ENCODE data around the gene EZR.

EZR gene

DNA sequence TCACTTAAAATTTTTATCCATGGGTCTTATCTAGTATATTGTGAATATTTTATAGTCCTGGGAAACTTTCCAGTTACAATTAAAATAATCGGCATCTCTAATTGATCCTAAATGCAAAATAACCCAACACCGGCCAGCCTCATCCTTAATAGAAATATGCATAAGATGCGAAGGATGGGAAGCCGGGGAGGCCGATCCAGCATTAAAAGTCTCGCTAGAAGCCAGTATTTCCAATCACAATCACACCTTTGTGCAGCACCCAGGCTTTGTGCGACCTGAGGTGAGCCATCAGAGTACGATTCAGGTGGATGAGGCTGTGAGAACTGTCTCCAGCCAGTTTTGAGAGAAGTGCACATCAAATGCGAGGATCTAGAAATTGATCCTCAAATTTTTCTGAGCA lies 65.4 kb downstream of the EZR start:
- Histone ChIP-seq H3K4me3 (replicated peaks; ENCODE audit: insufficient read depth, low read length) (no peak overlapping the region), H3K27me3 (ENCODE audit: insufficient read depth, poor library complexity, severe bottlenecking) (no peaks in the 10 kb centered on the region), H3K27ac (replicated peaks) (no peak overlapping the region)
- TF ChIP-seq POLR2AphosphoS5 (IDR thresholded peaks at IDR 0.05; ENCODE audit: low read depth) = no peak
- TF ChIP-seq, protein P1, sequence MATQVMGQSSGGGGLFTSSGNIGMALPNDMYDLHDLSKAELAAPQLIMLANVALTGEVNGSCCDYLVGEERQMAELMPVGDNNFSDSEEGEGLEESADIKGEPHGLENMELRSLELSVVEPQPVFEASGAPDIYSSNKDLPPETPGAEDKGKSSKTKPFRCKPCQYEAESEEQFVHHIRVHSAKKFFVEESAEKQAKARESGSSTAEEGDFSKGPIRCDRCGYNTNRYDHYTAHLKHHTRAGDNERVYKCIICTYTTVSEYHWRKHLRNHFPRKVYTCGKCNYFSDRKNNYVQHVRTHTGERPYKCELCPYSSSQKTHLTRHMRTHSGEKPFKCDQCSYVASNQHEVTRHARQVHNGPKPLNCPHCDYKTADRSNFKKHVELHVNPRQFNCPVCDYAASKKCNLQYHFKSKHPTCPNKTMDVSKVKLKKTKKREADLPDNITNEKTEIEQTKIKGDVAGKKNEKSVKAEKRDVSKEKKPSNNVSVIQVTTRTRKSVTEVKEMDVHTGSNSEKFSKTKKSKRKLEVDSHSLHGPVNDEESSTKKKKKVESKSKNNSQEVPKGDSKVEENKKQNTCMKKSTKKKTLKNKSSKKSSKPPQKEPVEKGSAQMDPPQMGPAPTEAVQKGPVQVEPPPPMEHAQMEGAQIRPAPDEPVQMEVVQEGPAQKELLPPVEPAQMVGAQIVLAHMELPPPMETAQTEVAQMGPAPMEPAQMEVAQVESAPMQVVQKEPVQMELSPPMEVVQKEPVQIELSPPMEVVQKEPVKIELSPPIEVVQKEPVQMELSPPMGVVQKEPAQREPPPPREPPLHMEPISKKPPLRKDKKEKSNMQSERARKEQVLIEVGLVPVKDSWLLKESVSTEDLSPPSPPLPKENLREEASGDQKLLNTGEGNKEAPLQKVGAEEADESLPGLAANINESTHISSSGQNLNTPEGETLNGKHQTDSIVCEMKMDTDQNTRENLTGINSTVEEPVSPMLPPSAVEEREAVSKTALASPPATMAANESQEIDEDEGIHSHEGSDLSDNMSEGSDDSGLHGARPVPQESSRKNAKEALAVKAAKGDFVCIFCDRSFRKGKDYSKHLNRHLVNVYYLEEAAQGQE (IDR thresholded peaks at IDR 0.05; ENCODE audit: insufficient replicate concordance, low read depth) = no peak
- no peak for DNase-seq (ENCODE audit: low read depth in 1 of 2, low spot score in 1 of 2)

GRCh38 chr6:158752613-158753012 lies 66.6 kb downstream of the EZR start:
- TF ChIP-seq SPI1 (IDR thresholded peaks at IDR 0.05; ENCODE audit: borderline replicate concordance, low read depth) (no peak), POLR2AphosphoS5 (IDR thresholded peaks at IDR 0.05; ENCODE audit: low read depth) (no peak), GABPA (IDR thresholded peaks at IDR 0.05; ENCODE audit: low read depth) (no peak), CTCF (IDR thresholded peaks at IDR 0.05; ENCODE audit: insufficient read depth, low read length) (no peak)
- TF ChIP-seq, protein P1 (IDR thresholded peaks at IDR 0.05; ENCODE audit: insufficient replicate concordance, low read depth) = no peak
- Histone ChIP-seq H3K27ac (replicated peaks) (no peak overlapping the region), H3K27me3 (ENCODE audit: insufficient read depth, poor library complexity, severe bottlenecking) (no peaks in the 10 kb centered on the region), H3K4me3 (replicated peaks; ENCODE audit: insufficient read depth, low read length) (no peak overlapping the region)
- no peak for DNase-seq (ENCODE audit: low read depth in 1 of 2, low spot score in 1 of 2)

GRCh38 chr6:158751921-158752320 lies 67.2 kb downstream of the EZR start:
- no peak overlapping the region for H3K4me3 ChIP-seq (replicated peaks; ENCODE audit: insufficient read depth, low read length)

GRCh38 chr6:158751224-158751623 lies 67.9 kb downstream of the EZR start:
- no peaks in the 10 kb centered on the region for H3K27me3 ChIP-seq (ENCODE audit: insufficient read depth, poor library complexity, severe bottlenecking)
- no peak for DNase-seq (ENCODE audit: low read depth in 1 of 2, low spot score in 1 of 2)
- no peak overlapping the region for H3K27ac ChIP-seq (replicated peaks)
- TF ChIP-seq POLR2AphosphoS5 (IDR thresholded peaks at IDR 0.05; ENCODE audit: low read depth) (no peak), GABPA (IDR thresholded peaks at IDR 0.05; ENCODE audit: low read depth) (no peak)
- no peak overlapping the region for H3K4me3 ChIP-seq (replicated peaks; ENCODE audit: insufficient read depth, low read length)

More at GRCh38 chr6:158751921-158752320, 67.2 kb downstream of the EZR start:
- no peak for TF ChIP-seq POLR2AphosphoS5 (IDR thresholded peaks at IDR 0.05; ENCODE audit: low read depth)
- DNase-seq (ENCODE audit: low read depth in 1 of 2, low spot score in 1 of 2) = no peak
- Histone ChIP-seq H3K27me3 (ENCODE audit: insufficient read depth, poor library complexity, severe bottlenecking) (no peaks in the 10 kb centered on the region), H3K27ac (replicated peaks) (no peak overlapping the region)

DNA sequence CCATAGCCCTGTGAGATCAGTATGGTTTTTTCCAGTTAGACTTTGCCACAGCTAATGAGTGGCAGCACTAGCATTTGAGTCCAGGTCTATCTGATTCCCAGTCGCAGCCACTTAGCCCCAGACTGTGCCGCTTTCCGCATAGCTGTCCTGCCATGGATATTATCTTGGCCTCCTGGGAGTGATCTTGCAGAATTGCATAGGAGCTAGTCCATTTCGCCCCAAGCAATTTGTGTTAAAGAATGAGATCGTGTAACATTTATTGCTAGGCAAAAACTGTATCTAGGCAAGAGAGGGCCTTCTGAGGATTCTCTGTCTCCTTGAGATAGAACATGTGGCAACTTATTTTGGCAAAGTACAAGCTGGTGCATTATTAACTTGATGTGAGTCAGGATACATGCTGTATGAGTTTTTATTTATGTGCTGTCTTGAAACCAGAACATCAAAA lies 74.2 kb downstream of the EZR start:
- no peak for TF ChIP-seq POLR2AphosphoS5 (IDR thresholded peaks at IDR 0.05; ENCODE audit: low read depth)
- TF ChIP-seq SPI1 (IDR thresholded peaks at IDR 0.05; ENCODE audit: borderline replicate concordance, low read depth) = no peak
- no peak for TF ChIP-seq CTCF (IDR thresholded peaks at IDR 0.05; ENCODE audit: insufficient read depth, low read length)
- no peak for TF ChIP-seq GABPA (IDR thresholded peaks at IDR 0.05; ENCODE audit: low read depth)
- TF ChIP-seq, protein P1 (IDR thresholded peaks at IDR 0.05; ENCODE audit: insufficient replicate concordance, low read depth) = no peak
- DNase-seq (ENCODE audit: low read depth in 1 of 2, low spot score in 1 of 2) = no peak
- Histone ChIP-seq H3K27me3 (ENCODE audit: insufficient read depth, poor library complexity, severe bottlenecking) (no peaks in the 10 kb centered on the region), H3K4me3 (replicated peaks; ENCODE audit: insufficient read depth, low read length) (no peak overlapping the region), H3K27ac (replicated peaks) (no peak overlapping the region)

Data from HL-60 (cell line).